H9 (cell line): ENCODE results near the gene PUS7. TPM values are rescaled to one million over a fixed set of nuclear protein-coding genes. Genes with fewer than 3 reads are reported as not detected.

Experiments used
- DNase-seq: peaks from one replicate; pipeline ENCODE4 v3.0.0-alpha.2; 2017
- H2AFZ ChIP-seq: one replicate; pipeline ENCODE4 v1.6.1; 2013; ENCODE audit warnings: mild to moderate bottlenecking, low read length, control low read depth, moderate library complexity
- H2AK5ac ChIP-seq: 2 replicates; pipeline ENCODE4 v1.6.1; 2013; ENCODE audit warnings: low read length, control low read depth, mixed read lengths; ENCODE audit not compliant: insufficient read length
- H2BK120ac ChIP-seq: one replicate; pipeline ENCODE4 v1.6.1; 2013; ENCODE audit warnings: low read depth, mild to moderate bottlenecking, low read length, control low read depth, inconsistent platforms; ENCODE audit not compliant: poor library complexity, severe bottlenecking
- H2BK12ac ChIP-seq: 2 replicates; pipeline ENCODE4 v1.6.1; 2013; ENCODE audit warnings: low read length, control low read depth, mixed read lengths, low read depth; ENCODE audit not compliant: insufficient read length
- H2BK15ac ChIP-seq: 2 replicates; pipeline ENCODE4 v1.6.1; 2013; ENCODE audit warnings: low read depth, low read length, control low read depth
- H2BK20ac ChIP-seq: one replicate; pipeline ENCODE4 v1.6.1; 2013; ENCODE audit warnings: low read depth, mild to moderate bottlenecking, low read length, control low read depth, inconsistent platforms; ENCODE audit not compliant: poor library complexity, severe bottlenecking
- H2BK5ac ChIP-seq: 2 replicates; pipeline ENCODE4 v1.6.1; 2013; ENCODE audit warnings: low read length, control low read depth, mixed read lengths; ENCODE audit not compliant: insufficient read length
- H3K14ac ChIP-seq: 2 replicates; pipeline ENCODE4 v1.6.1; 2013; ENCODE audit warnings: low read length, control low read depth; ENCODE audit not compliant: insufficient read depth
- H3K18ac ChIP-seq: 2 replicates; pipeline ENCODE4 v1.6.1; 2013; ENCODE audit warnings: low read depth, mild to moderate bottlenecking, mixed read lengths, low read length, control low read depth; ENCODE audit not compliant: insufficient read length
- H3K23ac ChIP-seq: 2 replicates; pipeline ENCODE4 v1.6.1; 2013; ENCODE audit warnings: low read length, control low read depth, mixed read lengths, low read depth; ENCODE audit not compliant: insufficient read length
- H3K23me2 ChIP-seq: 2 replicates; pipeline ENCODE4 v1.6.1; 2013; ENCODE audit warnings: low read depth, mild to moderate bottlenecking, mixed read lengths, low read length, control low read depth; ENCODE audit not compliant: insufficient read length, poor library complexity, severe bottlenecking
- H3K27ac ChIP-seq: 2 replicates; pipeline ENCODE4 v1.5.1; 2013; ENCODE audit warnings: low read length, control low read depth, mixed read lengths, low read depth; ENCODE audit not compliant: insufficient read length
- H3K27me3 ChIP-seq: 2 replicates; pipeline ENCODE4 v1.6.1; 2013; ENCODE audit warnings: low read length, control low read depth, inconsistent platforms; ENCODE audit not compliant: insufficient read depth
- H3K4ac ChIP-seq: 2 replicates; pipeline ENCODE4 v1.6.1; 2013; ENCODE audit warnings: low read depth, mild to moderate bottlenecking, control low read depth, inconsistent platforms, low read length, moderate library complexity
- H3K4me1 ChIP-seq: 2 replicates; pipeline ENCODE4 v1.6.1; 2013; ENCODE audit warnings: low read length, control low read depth, inconsistent platforms; ENCODE audit not compliant: insufficient read depth
- H3K4me2 ChIP-seq: 2 replicates; pipeline ENCODE4 v1.6.1; 2013; ENCODE audit warnings: low read length, control low read depth, mixed read lengths; ENCODE audit not compliant: insufficient read length, insufficient read depth
- H3K56ac ChIP-seq: 2 replicates; pipeline ENCODE4 v1.6.1; 2013; ENCODE audit warnings: low read depth, mild to moderate bottlenecking, mixed read lengths, low read length, control low read depth; ENCODE audit not compliant: insufficient read length
- H3K79me1 ChIP-seq: 2 replicates; pipeline ENCODE4 v1.6.1; 2013; ENCODE audit warnings: low read depth, mild to moderate bottlenecking, moderate library complexity, low read length, control low read depth, inconsistent platforms; ENCODE audit not compliant: insufficient read depth, poor library complexity, severe bottlenecking
- H3K79me2 ChIP-seq: 2 replicates; pipeline ENCODE4 v1.6.1; 2013; ENCODE audit warnings: low read length, control low read depth, inconsistent platforms; ENCODE audit not compliant: insufficient read depth
- H3K9ac ChIP-seq: 2 replicates; pipeline ENCODE4 v1.6.1; 2013; ENCODE audit warnings: low read length, control low read depth, mixed read lengths; ENCODE audit not compliant: insufficient read length; ENCODE audit errors: extremely low read depth
- H3K9me3 ChIP-seq: one replicate; pipeline ENCODE4 v1.6.1; 2013; ENCODE audit warnings: low read depth, low read length, inconsistent platforms; ENCODE audit not compliant: control insufficient read depth
- H3T11ph ChIP-seq: one replicate; pipeline ENCODE4 v1.6.1; 2013; ENCODE audit warnings: mild to moderate bottlenecking, low read length, control low read depth, inconsistent platforms
- H4K20me1 ChIP-seq: one replicate; pipeline ENCODE4 v1.6.1; 2013; ENCODE audit not compliant: control insufficient read depth, insufficient read length, insufficient read depth
- H4K5ac ChIP-seq: 2 replicates; pipeline ENCODE4 v1.6.1; 2013; ENCODE audit warnings: low read depth, mild to moderate bottlenecking, mixed read lengths, low read length, control low read depth; ENCODE audit not compliant: insufficient read length
- H4K8ac ChIP-seq: replicated peaks from 2 replicates; pipeline ENCODE4 v1.6.1; 2013; ENCODE audit warnings: low read length, control low read depth, mixed read lengths, low read depth; ENCODE audit not compliant: insufficient read length
- H4K91ac ChIP-seq: 2 replicates; pipeline ENCODE4 v1.6.1; 2013; ENCODE audit warnings: low read depth, mild to moderate bottlenecking, moderate library complexity, mixed read lengths, low read length, control low read depth; ENCODE audit not compliant: insufficient read length
- H3K27ac Mint-ChIP-seq, 3 experiments: 2 replicates in 2 of 3; 3 replicates in 1 of 3; pipeline ENCODE4 v1.8.0; 2020 to 2021; ENCODE audit warnings: mixed read lengths in 3 of 3, mild to moderate bottlenecking in 1 of 3, moderate library complexity in 1 of 3
- H3K27me3 Mint-ChIP-seq: 2 replicates; pipeline ENCODE4 v1.8.0; 2021; ENCODE audit warnings: low read depth, mild to moderate bottlenecking, moderate library complexity, mixed read lengths
- H3K36me3 Mint-ChIP-seq, 3 experiments: 2 replicates in 2 of 3; 3 replicates in 1 of 3; pipeline ENCODE4 v1.8.0; 2020 to 2021; ENCODE audit warnings: low read depth in 3 of 3, mixed read lengths in 3 of 3; ENCODE audit not compliant: insufficient read depth in 1 of 3
- H3K4me1 Mint-ChIP-seq, 2 experiments: 2 replicates each; pipeline ENCODE4 v1.8.0; 2020; ENCODE audit warnings: mixed read lengths in 2 of 2
- H3K4me3 Mint-ChIP-seq, 2 experiments: 2 replicates in 1 of 2; 3 replicates in 1 of 2; pipeline ENCODE4 v1.8.0; 2020 to 2021; ENCODE audit warnings: mild to moderate bottlenecking in 2 of 2, mixed read lengths in 2 of 2, moderate library complexity in 1 of 2
- H3K9me3 Mint-ChIP-seq, 2 experiments: 2 replicates in 1 of 2; 3 replicates in 1 of 2; pipeline ENCODE4 v1.8.0; 2020; ENCODE audit warnings: mild to moderate bottlenecking in 2 of 2, mixed read lengths in 2 of 2, moderate library complexity in 1 of 2
- CTCF ChIP-seq: fragments of 200-600 bp; sonication (generic); conservative IDR thresholded peaks from 3 replicates; pipeline ENCODE4 v1.8.0; 2021; ENCODE audit warnings: antibody characterized with exemption, mild to moderate bottlenecking
- WGBS: extraction: QIAGEN DNeasy Blood & Tissue Kit; methylation state at CpG from one replicate; pipeline ENCODE4 v1.1.7; 2013; ENCODE audit warnings: missing lambda C conversion rate, low lambda C conversion rate, mixed read lengths; ENCODE audit not compliant: insufficient read length; ENCODE audit errors: extremely low coverage; 5-methylcytosine and 5-hydroxymethylcytosine counted together
- total RNA-seq: library from RNA; stranded (reverse); gene quantifications from 2 replicates; pipeline ENCODE4 v1.2.1, GENCODE V29; 2021

PUS7 gene
- total RNA-seq, 1 experiment from 2014 or later = 54.3 TPM

GRCh38 chr7:105473163-105473562, 48.9 kb downstream of the PUS7 start:
- H4K20me1 ChIP-seq = no peaks in the 10 kb centered on the region
- no peak overlapping the region for H2BK120ac ChIP-seq
- H3K9me3 ChIP-seq = no peaks in the 10 kb centered on the region
- H4K5ac ChIP-seq = no peak overlapping the region
- no peak overlapping the region for H3K56ac ChIP-seq
- no peak overlapping the region for H2AK5ac ChIP-seq
- no peak overlapping the region for H2AFZ ChIP-seq
- no peaks in the 10 kb centered on the region for H3K4me1 ChIP-seq
- DNase-seq = no peak
- no peak overlapping the region for H3K9ac ChIP-seq
- H3K14ac ChIP-seq = no peak overlapping the region
- no peaks in the 10 kb centered on the region for H3K27me3 ChIP-seq
- no peaks in the 10 kb centered on the region for H3K27me3 Mint-ChIP-seq
- H4K8ac ChIP-seq = no peak overlapping the region
- H3K4me1 Mint-ChIP-seq = no peaks in the 10 kb centered on the region
- no peaks in the 10 kb centered on the region for H3K79me1 ChIP-seq
- TF ChIP-seq CTCF = no peak
- H4K91ac ChIP-seq = no peak overlapping the region
- no peak overlapping the region for H2BK20ac ChIP-seq
- H2BK12ac ChIP-seq = no peak overlapping the region
- H3T11ph ChIP-seq = no peak overlapping the region
- H3K9me3 Mint-ChIP-seq = peaks cover 0 to 4% of the 10 kb centered on the region in 2 experiments; a peak in 1 of 5 replicates
- no peaks in the 10 kb centered on the region for H3K79me2 ChIP-seq
- H3K36me3 Mint-ChIP-seq = peaks cover 16 to 56% (median 35%) of the 10 kb centered on the region in 3 experiments
- no peak overlapping the region for H2BK15ac ChIP-seq
- no peak overlapping the region for H3K4me2 ChIP-seq
- H3K27ac Mint-ChIP-seq = no peak overlapping the region
- H3K23ac ChIP-seq = no peak overlapping the region
- no CpG with 5 or more reads among the region's 4 CpGs for WGBS
- no peaks in the 10 kb centered on the region for H3K23me2 ChIP-seq
- no peak overlapping the region for H3K27ac ChIP-seq
- no peak overlapping the region for H3K18ac ChIP-seq
- H3K4me3 Mint-ChIP-seq = no peak overlapping the region
- H2BK5ac ChIP-seq = no peak overlapping the region
- no peak overlapping the region for H3K4ac ChIP-seq
